Omental fat pad (tissue), 4 donors: ENCODE data around the gene RNASE12. TPM values are rescaled to one million over a fixed set of nuclear protein-coding genes. Genes with fewer than 3 reads are reported as not detected.
A peak's percentile ranks its signal among the peaks of the same experiment; 100 is the strongest.

Experiments used
- ATAC-seq: fragments of 150-250 bp; one replicate; pipeline ENCODE4 v1.9.1; 2016; ENCODE audit warnings: mild to moderate bottlenecking, moderate library complexity; ENCODE audit not compliant: low FRiP score
- DNase-seq: peaks from one replicate; pipeline ENCODE4 v3.0.0-alpha.2; 2019; ENCODE audit warnings: low spot score
- CTCF ChIP-seq, 3 donors: fragments of 450-650 bp; IDR thresholded peaks; one replicate each; pipeline ENCODE4 v1.5.1; 2016 to 2017; ENCODE audit warnings: antibody characterized with exemption in 3 of 3, mild to moderate bottlenecking in 3 of 3, moderate library complexity in 2 of 3
- total RNA-seq, 4 donors: library from RNA; depleted of rRNA; stranded (reverse); fragments of >200 nt; gene quantifications; one replicate each; pipeline ENCODE4 v1.1.0, GENCODE V29; 2016

Gene RNASE12
- total RNA-seq = not detected

GRCh38 chr14:20591235-20591634 is at the start of gene RNASE12:
Gene RNASE12, minus strand, starts transcription at chr14:20591376. Its CDS starts 653 bp downstream, at chr14:20590723.
- no peak for TF ChIP-seq CTCF (IDR thresholded peaks at IDR 0.05)
- no peak for ATAC-seq

DNA sequence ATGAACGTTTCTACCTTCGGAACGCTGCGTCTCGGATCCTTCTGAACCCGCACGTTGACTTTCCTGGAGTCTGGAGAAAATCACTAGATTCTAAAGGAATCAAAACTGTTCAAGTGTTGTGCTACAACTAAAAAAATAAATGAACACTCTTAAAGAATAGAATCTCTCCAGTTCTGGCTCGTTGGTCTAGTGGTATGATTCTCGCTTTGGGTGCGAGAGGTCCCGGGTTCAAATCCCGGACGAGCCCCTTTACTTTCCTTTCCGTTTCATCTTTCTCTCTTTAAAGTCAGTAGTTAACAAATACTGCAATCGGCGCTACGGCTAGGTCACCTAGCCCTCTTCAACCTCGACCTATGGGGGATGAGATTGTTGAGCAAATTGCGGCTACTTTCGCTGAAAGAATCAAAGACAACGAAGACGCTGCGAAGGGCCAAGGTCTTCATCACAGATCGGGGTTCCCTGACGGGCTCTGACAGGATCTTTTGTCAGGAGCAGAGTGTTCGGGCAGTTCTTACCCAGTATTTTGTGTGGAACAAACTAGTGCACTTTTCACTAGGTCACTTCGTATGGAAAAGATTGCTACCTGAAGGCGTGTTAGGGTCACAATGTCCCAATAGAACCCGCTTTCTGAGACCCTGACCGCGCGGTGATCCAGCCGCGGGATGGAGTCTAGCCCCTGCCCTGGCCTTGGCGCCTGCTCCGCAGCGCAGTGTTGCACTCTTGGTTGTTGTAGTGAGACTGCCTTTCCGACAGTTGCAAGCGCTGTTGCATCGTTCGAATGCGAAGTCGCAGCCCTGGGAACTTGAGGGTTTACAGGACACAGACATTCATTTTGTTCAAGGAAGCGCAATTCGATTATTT is 41.9 kb upstream of the RNASE12 start:
- DNase-seq (no peak), ATAC-seq (peak; percentile 62)
- TF ChIP-seq CTCF (IDR thresholded peaks at IDR 0.05) = no peak

More at GRCh38 chr14:20591235-20591634, at the start of gene RNASE12:
- no peak for DNase-seq

DNA sequence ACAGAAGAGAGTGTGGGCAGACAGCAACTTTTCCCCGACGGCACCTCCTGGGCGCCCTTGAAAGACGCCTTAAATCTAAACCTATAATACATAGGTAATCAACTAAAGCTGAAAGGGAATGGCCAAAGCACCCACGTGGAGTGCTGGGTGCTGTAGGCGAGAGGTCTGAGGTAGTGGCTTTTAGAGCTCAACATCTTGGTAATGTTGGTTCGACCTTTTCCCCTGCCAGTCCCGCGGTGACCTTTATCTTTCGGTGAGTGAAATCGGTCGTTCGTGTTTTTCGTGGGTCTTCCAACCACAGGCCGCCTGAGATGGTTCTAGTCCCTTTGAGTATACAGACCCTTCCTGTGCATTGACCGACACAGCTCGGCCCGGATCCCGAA is 41.3 kb upstream of the RNASE12 start:
- no peak for DNase-seq
- ATAC-seq = peak; percentile 11
- no peak for TF ChIP-seq CTCF (IDR thresholded peaks at IDR 0.05)

- ATAC-seq (peak; percentile 58), DNase-seq (peak; percentile 65)
- TF ChIP-seq CTCF (IDR thresholded peaks at IDR 0.05) = no peak
Measured at GRCh38 chr14:20631880-20632389, 40.8 kb upstream of the RNASE12 start.

DNA sequence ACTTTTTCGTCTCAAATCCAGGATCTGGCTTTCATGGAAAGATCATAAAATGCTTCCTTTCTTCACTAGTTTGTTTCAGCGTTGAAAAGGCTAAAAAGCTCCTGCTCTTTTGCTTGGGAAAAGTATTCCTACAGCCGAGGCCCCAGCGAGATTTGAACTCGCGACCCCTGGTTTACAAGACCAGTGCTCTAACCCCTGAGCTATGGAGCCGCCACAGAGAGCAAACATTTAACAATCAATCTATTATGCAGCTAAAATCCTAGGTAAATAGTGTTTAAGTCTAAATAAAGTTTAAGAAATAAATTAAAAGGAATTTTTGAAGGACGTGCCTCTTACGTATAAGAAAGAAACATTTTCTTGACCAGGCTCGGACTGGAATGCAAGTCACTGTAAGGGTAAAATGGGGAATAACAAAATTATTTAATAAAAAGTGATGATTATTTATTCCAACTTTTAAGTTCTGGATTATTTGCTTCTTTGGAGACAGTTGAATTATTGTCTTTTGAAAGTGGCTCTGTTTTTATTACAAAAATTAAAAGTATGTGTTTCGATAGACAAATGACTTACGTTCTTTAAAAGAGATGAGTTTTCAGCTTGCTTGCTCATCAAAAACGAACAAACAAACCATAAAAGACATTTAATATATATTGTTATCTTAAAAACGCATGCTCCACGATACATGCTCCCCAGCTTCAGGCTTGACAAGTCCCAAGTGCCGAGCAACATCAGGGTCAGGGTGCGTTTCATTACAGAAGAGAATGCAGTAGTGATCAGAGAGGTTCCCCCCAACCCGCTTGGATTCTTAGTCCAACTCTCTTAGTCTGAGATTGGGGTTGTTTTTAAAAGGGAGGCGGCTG is 40.1 kb upstream of the RNASE12 start:
- no peak for TF ChIP-seq CTCF (IDR thresholded peaks at IDR 0.05)
- no peak for DNase-seq
- no peak for ATAC-seq

DNA sequence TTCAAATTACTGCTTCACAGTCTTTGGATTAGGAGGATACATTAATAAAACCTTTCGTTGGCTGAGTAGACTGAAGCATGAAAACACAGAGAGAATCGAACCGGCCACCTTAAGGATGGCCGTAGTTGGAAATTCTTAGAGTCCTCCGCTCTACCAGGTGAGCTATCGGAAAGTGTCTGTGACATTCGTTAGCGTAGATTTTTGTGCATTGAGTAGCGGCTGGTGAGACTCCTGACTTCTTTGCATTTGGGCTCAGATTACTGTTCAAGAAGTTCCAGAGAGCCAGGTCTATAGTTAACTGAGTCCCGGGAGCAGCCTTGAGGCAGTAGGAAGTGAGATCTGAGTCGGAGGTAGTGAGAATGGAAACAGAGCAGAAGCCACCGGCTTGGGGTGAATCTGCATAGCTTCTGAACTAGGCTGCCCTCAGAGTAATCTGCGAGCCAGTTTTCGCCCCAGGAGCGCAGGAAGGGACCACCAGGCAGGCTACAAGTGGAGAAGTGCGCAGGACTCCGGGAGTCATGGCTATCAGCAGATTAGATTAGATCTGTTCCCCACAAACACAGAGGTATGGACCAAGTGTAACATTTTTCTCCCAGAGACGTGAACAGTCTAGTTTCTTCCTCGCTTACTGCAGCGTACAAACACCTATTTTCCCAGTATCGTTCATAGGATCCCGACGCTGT is 39.3 kb upstream of the RNASE12 start:
- no peak for DNase-seq
- peak; percentile 17 for ATAC-seq
- TF ChIP-seq CTCF (IDR thresholded peaks at IDR 0.05) = no peak
